HepG2 (cell line): Measurements from ENCODE around the gene SUCLA2. TPM values are rescaled to one million over a fixed set of nuclear protein-coding genes. Genes with fewer than 3 reads are reported as not detected.

ENCODE experiments used
- AHDC1 ChIP-seq: sonication (generic); formaldehyde crosslinking; IDR thresholded peaks from 2 replicates; pipeline ENCODE4 v1.5.1; 2020; ENCODE audit warnings: mild to moderate bottlenecking, missing genetic modification reagents, borderline replicate concordance
- CBFB ChIP-seq: sonication (generic); formaldehyde crosslinking; IDR thresholded peaks from 2 replicates; pipeline ENCODE4 v1.4.0; 2020; ENCODE audit warnings: missing genetic modification reagents
- CHCHD3 ChIP-seq: sonication (generic); formaldehyde crosslinking; IDR thresholded peaks from 2 replicates; pipeline ENCODE4 v1.8.0; 2022; ENCODE audit warnings: mild to moderate bottlenecking, missing genetic modification reagents, moderate library complexity
- FLYWCH1 ChIP-seq: sonication (generic); formaldehyde crosslinking; IDR thresholded peaks from 2 replicates; pipeline ENCODE4 v1.8.1; 2023; ENCODE audit warnings: mild to moderate bottlenecking, missing genetic modification reagents
- KLF16 ChIP-seq, 2 experiments: sonication (generic) in 1 of 2; formaldehyde crosslinking in 1 of 2; IDR thresholded peaks; 2 replicates each; pipeline versions ENCODE4 v1.6.1 to v1.8.0; 2016 to 2023; ENCODE audit warnings: missing genetic modification reagents in 2 of 2, missing compliant biosample characterization in 1 of 2
- LCORL ChIP-seq, 2 experiments: fragments of 450-650 bp in 1 of 2; sonication (generic) in 1 of 2; formaldehyde crosslinking in 1 of 2; IDR thresholded peaks; 2 replicates each; pipeline versions ENCODE4 v1.5.0 to v1.6.1; 2017 to 2020; ENCODE audit warnings: antibody characterized with exemption in 1 of 2, missing genetic modification reagents in 1 of 2
- NFIB ChIP-seq: sonication (generic); formaldehyde crosslinking; IDR thresholded peaks from 2 replicates; pipeline ENCODE4 v1.9.0; 2021; ENCODE audit warnings: missing genetic modification reagents, mild to moderate bottlenecking, borderline replicate concordance
- PHF5A ChIP-seq: IDR thresholded peaks from one replicate; pipeline ENCODE4 v1.6.1; 2018; ENCODE audit warnings: low read depth, missing genetic modification reagents; ENCODE audit not compliant: unreplicated experiment
- POLR2A ChIP-seq, 2 experiments: IDR thresholded peaks; 2 replicates each; pipeline ENCODE4 v1.6.1; 2011; ENCODE audit warnings: low read depth in 2 of 2, low read length in 2 of 2, mild to moderate bottlenecking in 1 of 2, moderate library complexity in 1 of 2; ENCODE audit not compliant: insufficient read depth in 1 of 2
- RAD51 ChIP-seq: fragments of 450-650 bp; IDR thresholded peaks from 2 replicates; pipeline ENCODE4 v1.6.1; 2016; ENCODE audit warnings: borderline replicate concordance
- RNF219 ChIP-seq: sonication (generic); formaldehyde crosslinking; IDR thresholded peaks from 2 replicates; pipeline ENCODE4 v1.5.0; 2020; ENCODE audit warnings: mild to moderate bottlenecking, missing genetic modification reagents
- SCMH1 ChIP-seq: sonication (generic); formaldehyde crosslinking; IDR thresholded peaks from 2 replicates; pipeline ENCODE4 v1.9.0; 2021; ENCODE audit warnings: missing genetic modification reagents, mild to moderate bottlenecking, borderline replicate concordance
- U2AF2 ChIP-seq: fragments of 200-400 bp; formaldehyde crosslinking; IDR thresholded peaks from 2 replicates; pipeline ENCODE4 v1.6.1; 2017; ENCODE audit warnings: low read depth, mild to moderate bottlenecking, low read length
- ZBTB10 ChIP-seq: sonication (generic); formaldehyde crosslinking; IDR thresholded peaks from 2 replicates; pipeline ENCODE4 v1.4.0; 2020; ENCODE audit warnings: missing genetic modification reagents, borderline replicate concordance
- ZC3H13 ChIP-seq: sonication (generic); formaldehyde crosslinking; IDR thresholded peaks from 2 replicates; pipeline ENCODE4 v1.8.1; 2023; ENCODE audit warnings: mild to moderate bottlenecking, missing genetic modification reagents, moderate library complexity
- ZMYM2 ChIP-seq: sonication (generic); formaldehyde crosslinking; IDR thresholded peaks from 2 replicates; pipeline ENCODE4 v1.8.0; 2022; ENCODE audit warnings: mild to moderate bottlenecking, missing genetic modification reagents
- ZNF326 ChIP-seq: sonication (generic); formaldehyde crosslinking; IDR thresholded peaks from 2 replicates; pipeline ENCODE4 v1.4.0; 2020; ENCODE audit warnings: missing genetic modification reagents, borderline replicate concordance
- ZNF350 ChIP-seq: sonication (generic); formaldehyde crosslinking; IDR thresholded peaks from 2 replicates; pipeline ENCODE4 v1.4.0; 2020; ENCODE audit warnings: mild to moderate bottlenecking, low read depth, missing genetic modification reagents, borderline replicate concordance
- polyA plus RNA-seq, 8 experiments: library from polyadenylated mRNA; depleted of rRNA in 3 of 8; stranded (reverse) in 7 of 8; unstranded in 1 of 8; fragments of >200 nt; fragmentation: Illumina TruSeq in 4 of 8; extraction: Trizol in 4 of 8; gene quantifications; 2 replicates each; pipeline versions ENCODE4 v1.2.1 to v1.2.3, GENCODE V29; 2011 to 2016; ENCODE audit warnings: low read depth in 4 of 8, missing spikeins in 1 of 8, mixed read lengths in 1 of 8; ENCODE audit not compliant: insufficient read depth in 1 of 8
- total RNA-seq, 5 experiments: library from RNA; depleted of rRNA; stranded (reverse); fragments of >200 nt; fragmentation: Illumina TruSeq; extraction: Trizol; gene quantifications; 2 replicates each; pipeline ENCODE4 v1.2.3, GENCODE V29; 2016; ENCODE audit warnings: low read depth in 1 of 5

The SUCLA2 gene
- total and polyA plus RNA-seq, 2 of the 13 experiments (the other 11 are each of a cell fraction or from before 2014, with no cell fraction given): 28.4 to 77.1 TPM

GRCh38 chr13:48037346-48038173 lies 36.5 kb upstream of the SUCLA2 start, which contains the start of gene NUDT15 (continued):
- TF ChIP-seq AHDC1: peak; percentile 76; the same call in 1 of the 2 replicates
- no peak for TF ChIP-seq PHF5A (CRISPR knock-in tag)
- peak; percentile 93 to 99 for TF ChIP-seq POLR2A (IDR thresholded peaks at IDR 0.05; ENCODE audit: insufficient read depth in 1 of 2, low read depth in 2 of 2, low read length in 2 of 2)
- no peak for TF ChIP-seq NFIB
- peak; percentile 92 for TF ChIP-seq CBFB (CRISPR knock-in tag)
- peak; percentile 93; the same call in 1 of the 2 replicates for TF ChIP-seq CHCHD3 (CRISPR knock-in tag)
- peak; percentile 97 for TF ChIP-seq ZNF350 (CRISPR knock-in tag)
- TF ChIP-seq FLYWCH1 (CRISPR knock-in tag): peak; percentile 94
- TF ChIP-seq SCMH1: no peak
- peak; percentile 85 for TF ChIP-seq ZMYM2 (CRISPR knock-in tag)
- no peak for TF ChIP-seq U2AF2
- no peak for TF ChIP-seq LCORL (IDR thresholded peaks at IDR 0.05)
- TF ChIP-seq LCORL (CRISPR knock-in tag; IDR thresholded peaks at IDR 0.05): peak; percentile 54; the same call in 1 of the 2 replicates
- TF ChIP-seq RAD51: no peak
- TF ChIP-seq ZC3H13 (CRISPR knock-in tag): peak; percentile 95
- no peak for TF ChIP-seq ZBTB10 (CRISPR knock-in tag)
- TF ChIP-seq KLF16 (CRISPR knock-in tag; IDR thresholded peaks at IDR 0.05): peak in 1 of 2 experiments; percentile 87; a peak in 2 of 4 replicates
- no peak for TF ChIP-seq RNF219 (CRISPR knock-in tag)
- no peak; the same call in 1 of the 2 replicates for TF ChIP-seq ZNF326
